Activated CD8-positive, alpha-beta memory T cell treated with anti-CD3 and anti-CD28 coated beads for 48 hours (primary cell): ENCODE measurements around the gene NPIPB8.
A peak's percentile ranks its signal among the peaks of the same experiment; 100 is the strongest.
"Not testable (repeated sequence)": the region's sequence is repeated elsewhere in the genome, so short reads cannot be mapped to it uniquely, and the experiment has no call there.

Experiments used
- DNase-seq, 3 experiments: peaks; one replicate each; pipeline ENCODE4 v3.0.0-alpha.2; 2020; ENCODE audit warnings: low read depth in 2 of 3, low spot score in 2 of 3

The NPIPB8 gene

DNA sequence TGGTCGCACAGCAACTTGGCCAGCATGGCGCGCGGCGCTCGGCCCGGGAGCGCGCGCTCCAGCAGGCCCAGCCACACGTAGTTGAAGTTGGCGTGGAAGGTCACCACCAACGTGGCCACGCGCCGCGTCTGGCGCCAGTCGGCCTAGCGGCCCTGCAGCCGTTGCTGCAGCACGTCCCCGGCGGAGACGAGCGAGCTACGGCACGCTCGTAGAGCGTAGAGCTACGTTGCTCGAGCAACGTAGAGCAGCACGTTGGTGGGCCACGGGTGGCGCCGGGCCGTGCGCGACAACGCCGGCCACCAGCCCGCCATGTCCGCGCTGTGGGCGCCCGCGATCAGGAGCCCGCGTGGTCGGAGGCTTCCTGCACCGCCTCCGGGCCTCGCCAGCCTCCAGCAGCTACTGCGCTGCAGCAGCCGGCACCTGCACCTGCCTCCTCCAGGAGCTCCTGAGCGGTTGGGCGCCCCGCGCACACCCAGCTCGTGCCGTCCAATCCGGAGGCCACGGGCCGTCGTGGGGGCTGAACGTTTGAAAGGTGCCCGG lies 14.6 kb upstream of the NPIPB8 start:
- peak; percentile 44 to 55 (median 49) for DNase-seq

GRCh38 chr16:28630905-28631304 lies 7.0 kb upstream of the NPIPB8 start:
- DNase-seq = not testable (repeated sequence)

- DNase-seq = not testable (repeated sequence)
Measured at GRCh38 chr16:28636093-28636823, 1.6 kb upstream of the NPIPB8 start.

DNA sequence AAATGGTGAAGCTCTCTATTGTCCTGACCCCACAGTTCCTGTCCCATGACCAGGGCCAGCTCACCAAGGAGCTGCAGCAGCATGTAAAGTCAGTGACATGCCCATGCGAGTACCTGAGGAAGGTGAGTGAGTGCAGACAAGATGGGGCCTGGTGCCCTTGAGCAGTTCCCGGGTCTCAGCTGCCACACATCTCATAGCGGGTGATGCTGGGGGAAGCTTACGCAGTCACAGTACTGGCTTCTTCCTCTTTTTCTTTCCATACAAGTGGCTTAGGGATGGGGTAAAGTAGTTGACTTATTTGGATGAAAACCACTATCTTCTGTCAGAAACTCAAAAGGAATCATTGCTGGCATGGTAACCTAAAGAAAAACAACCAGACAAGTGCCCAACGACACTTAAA lies 494 bp downstream of the NPIPB8 start:
- DNase-seq = not testable (repeated sequence)

DNA sequence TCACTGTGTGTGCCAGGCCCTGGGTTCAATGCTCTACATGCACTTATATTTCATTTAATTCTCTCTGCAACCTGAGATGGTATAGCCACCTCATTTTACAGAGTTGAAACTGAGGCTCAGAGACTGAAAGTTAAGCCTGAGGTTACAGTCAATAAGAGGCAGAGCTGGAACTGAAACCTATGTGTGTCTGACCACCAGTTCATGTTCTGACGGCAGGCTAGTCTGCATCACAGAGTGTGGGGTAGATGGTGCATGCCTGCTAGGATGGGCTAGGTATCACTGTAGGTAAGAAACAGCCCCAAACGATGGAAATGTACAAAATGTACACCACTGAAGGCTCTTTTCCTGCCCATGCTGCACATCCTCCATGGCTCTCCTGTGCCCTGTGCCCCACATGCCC lies 2.1 kb downstream of the NPIPB8 start:
- not testable (repeated sequence) for DNase-seq

GRCh38 chr16:28666264-28666663 lies 28.4 kb downstream of the NPIPB8 start:
- not testable (repeated sequence) for DNase-seq

GRCh38 chr16:28667480-28667879 lies 29.6 kb downstream of the NPIPB8 start:
- DNase-seq = not testable (repeated sequence)

- not testable (repeated sequence) for DNase-seq
Measured at GRCh38 chr16:28668199-28668598, 30.3 kb downstream of the NPIPB8 start.

DNA sequence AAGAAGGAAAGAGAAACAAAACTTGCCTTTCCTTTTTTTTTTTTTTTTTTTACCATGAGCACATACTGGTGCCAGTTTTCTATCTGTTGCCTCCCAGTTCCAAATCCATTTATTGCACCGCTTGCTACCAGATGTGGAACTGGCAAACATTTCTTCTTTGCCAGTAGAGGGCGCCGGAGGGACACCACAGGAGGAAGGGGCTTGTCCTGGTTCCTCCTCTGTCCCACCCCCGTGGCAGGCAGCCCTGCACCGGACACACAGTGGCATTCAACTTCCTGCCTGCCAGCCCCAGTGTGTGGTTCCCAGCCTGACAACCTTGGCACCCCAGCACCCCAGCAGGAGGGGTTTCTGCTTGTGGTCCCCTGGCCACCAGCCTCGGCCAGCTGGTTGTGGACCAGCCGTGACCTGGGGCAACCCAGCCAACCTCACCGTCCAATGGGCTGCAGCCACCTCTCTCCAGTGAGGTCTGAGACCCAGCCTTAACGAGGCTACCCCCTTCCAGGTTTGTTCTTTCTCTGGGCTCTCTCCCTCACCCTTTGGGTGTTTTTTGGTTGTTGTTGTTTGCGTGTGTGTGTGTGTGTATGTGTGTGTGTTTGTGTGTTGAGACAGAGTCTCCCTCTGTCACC lies 50.6 kb downstream of the NPIPB8 start:
- DNase-seq = not testable (repeated sequence)

GRCh38 chr16:28689425-28689824 lies 51.6 kb downstream of the NPIPB8 start:
- not testable (repeated sequence) for DNase-seq

- not testable (repeated sequence) for DNase-seq
Measured at GRCh38 chr16:28691722-28692121, 53.9 kb downstream of the NPIPB8 start.

DNA sequence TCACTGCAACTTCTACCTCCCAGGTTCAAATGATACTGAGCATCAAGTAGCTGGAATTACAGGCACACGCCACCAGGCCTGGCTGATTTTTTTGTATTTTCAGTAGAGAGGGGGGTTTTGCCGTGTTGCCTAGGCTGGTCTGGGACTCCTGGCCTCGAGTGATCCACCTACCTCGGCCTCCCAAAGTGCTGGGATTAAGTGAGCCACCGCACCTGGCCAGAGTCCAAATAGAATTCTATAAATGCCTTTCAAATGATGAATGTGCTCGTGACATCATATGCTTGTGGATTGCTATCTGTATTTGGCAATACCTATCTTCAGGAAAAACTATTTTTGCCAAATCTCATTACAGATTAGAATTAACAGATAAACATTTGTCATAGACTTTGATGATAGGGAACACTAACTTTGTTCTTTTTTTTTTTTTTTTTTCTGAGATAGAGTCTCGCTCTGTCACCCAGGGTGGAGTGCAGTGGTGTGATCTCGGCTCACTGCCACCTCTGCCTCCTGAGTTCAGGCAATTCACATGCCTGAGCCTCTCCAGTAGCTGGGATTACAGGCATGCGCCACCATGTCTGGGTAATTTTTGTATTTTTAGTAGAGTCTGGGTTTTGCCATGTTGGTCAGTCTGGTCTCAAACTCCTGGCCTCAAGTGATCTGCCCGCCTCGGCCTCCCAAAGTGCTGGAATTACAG lies 55.5 kb downstream of the NPIPB8 start:
- DNase-seq = not testable (repeated sequence)

- DNase-seq = not testable (repeated sequence)
Measured at GRCh38 chr16:28699792-28700191, 61.9 kb downstream of the NPIPB8 start.

GRCh38 chr16:28700349-28700748 lies 62.5 kb downstream of the NPIPB8 start:
- not testable (repeated sequence) for DNase-seq

DNA sequence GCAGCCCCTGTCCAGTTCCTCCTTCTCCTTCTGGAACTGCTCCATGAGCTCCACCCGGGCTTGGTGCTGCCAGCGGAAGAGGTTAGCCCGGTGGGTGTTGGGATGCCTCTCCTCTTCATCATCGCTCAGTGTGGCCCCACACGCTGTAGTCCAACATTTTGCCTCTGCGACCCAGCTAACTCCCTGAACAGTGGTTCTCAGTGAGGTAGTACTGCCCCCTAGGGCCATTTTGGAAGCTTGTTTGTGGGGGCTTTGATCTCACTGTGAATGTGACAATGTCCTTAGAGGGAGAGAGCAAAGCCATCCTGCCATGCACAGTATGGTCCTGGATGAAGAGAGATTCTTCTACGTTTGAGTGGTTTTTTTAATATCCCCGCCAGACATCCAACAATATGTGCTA lies 63.5 kb downstream of the NPIPB8 start:
- DNase-seq = not testable (repeated sequence)

- DNase-seq = not testable (repeated sequence)
Measured at GRCh38 chr16:28704246-28704645, 66.4 kb downstream of the NPIPB8 start.
